GM12801 (cell line): ENCODE results near the gene MLST8.

Source experiments
- CTCF ChIP-seq: IDR thresholded peaks from one replicate; pipeline ENCODE4 v1.5.1; 2011; ENCODE audit warnings: control low read depth; ENCODE audit not compliant: insufficient read length; ENCODE audit errors: extremely low read depth

The MLST8 gene

GRCh38 chr16:2232094-2232990 is 27.1 kb downstream of the MLST8 start:
- TF ChIP-seq CTCF = no peak

GRCh38 chr16:2233046-2233775 is 28.0 kb downstream of the MLST8 start:
- no peak for TF ChIP-seq CTCF

- TF ChIP-seq CTCF = no peak
These were observed 28.9 kb downstream of the MLST8 start for GRCh38 chr16:2233872-2234812.

GRCh38 chr16:2234813-2235170 is 29.5 kb downstream of the MLST8 start:
- no peak for TF ChIP-seq CTCF

- no peak for TF ChIP-seq CTCF
These were observed 30.0 kb downstream of the MLST8 start for GRCh38 chr16:2235234-2235651.

- TF ChIP-seq CTCF = no peak
These were observed 30.6 kb downstream of the MLST8 start for GRCh38 chr16:2235695-2236336.
